ENCODE results near the gene TNFSF15.

TNFSF15 gene

GRCh38 chr9:114789006-114789405 is 16.8 kb downstream of the TNFSF15 start:
- TF ChIP-seq CTCF (IDR thresholded peaks at IDR 0.05; ENCODE audit: insufficient read depth, low read length, poor library complexity, severe bottlenecking) (no peak), EZH2phosphoT487 (conservative IDR thresholded peaks at IDR 0.05; ENCODE audit: low read length) (no peak)
- H3F3A ChIP-seq (ENCODE audit: insufficient read depth) = no peaks in the 10 kb centered on the region
- H4K20me1 ChIP-seq (ENCODE audit: low read depth, low read length) = no peaks in the 10 kb centered on the region

DNA sequence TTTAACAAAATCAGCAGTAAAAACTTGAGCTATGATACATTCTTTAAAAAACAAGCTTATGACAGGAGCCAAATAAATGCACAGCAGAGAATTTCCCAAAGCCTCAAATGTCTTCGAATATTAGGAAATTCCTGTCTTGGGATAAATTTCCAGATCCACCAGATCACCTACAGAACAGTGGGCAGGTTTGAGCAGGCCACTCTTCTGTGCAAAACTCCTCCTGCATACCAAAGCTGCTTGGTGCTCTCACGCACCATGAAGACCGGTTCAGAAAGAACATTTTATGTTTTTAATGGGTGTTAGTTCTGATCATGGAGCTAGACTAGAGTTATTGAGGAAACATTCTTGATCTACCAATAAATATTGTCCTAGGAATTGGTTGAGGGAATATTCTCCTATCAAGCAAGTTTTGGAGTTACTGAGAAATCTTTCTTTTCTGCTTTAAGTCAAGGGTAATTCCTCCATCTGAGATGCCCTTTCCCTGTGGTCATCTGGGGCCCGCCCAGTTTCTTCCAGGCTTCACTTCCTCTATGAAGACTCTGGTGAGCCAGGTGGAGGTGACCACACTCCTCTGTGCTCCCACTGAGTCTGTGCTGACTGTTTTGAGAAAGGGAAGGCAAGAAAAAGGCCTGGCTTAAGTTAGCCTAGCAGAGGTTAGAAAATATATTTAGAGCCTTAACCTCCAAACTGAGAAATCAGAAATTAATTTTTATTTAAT is 17.9 kb downstream of the TNFSF15 start:
- no peak overlapping the region for H3K9ac ChIP-seq (ENCODE audit: low read length)
- no peaks in the 10 kb centered on the region for H4K20me1 ChIP-seq (ENCODE audit: low read depth, low read length)
- no peak overlapping the region for H3K4me3 ChIP-seq (ENCODE audit: insufficient read depth, low read length, poor library complexity, severe bottlenecking)
- no peaks in the 10 kb centered on the region for H3K27me3 ChIP-seq (ENCODE audit: low read length)
- H3K9me3 ChIP-seq (ENCODE audit: insufficient read depth, low read length) = no peaks in the 10 kb centered on the region
- H3K36me3 ChIP-seq (ENCODE audit: low read length) = no peaks in the 10 kb centered on the region
- no peak overlapping the region for H2AFZ ChIP-seq (ENCODE audit: low read depth, low read length, severe bottlenecking)
- no peak overlapping the region for H3K27ac ChIP-seq (ENCODE audit: low read depth, low read length)
- H3K9me2 ChIP-seq (replicated peaks; ENCODE audit: insufficient read depth, low read length) = no peaks in the 10 kb centered on the region
- H3K4me2 ChIP-seq (ENCODE audit: low read depth, low read length, poor library complexity, severe bottlenecking) = no peak overlapping the region
- no peak for TF ChIP-seq CTCF (IDR thresholded peaks at IDR 0.05; ENCODE audit: insufficient read depth, low read length, poor library complexity, severe bottlenecking)
- TF ChIP-seq EZH2phosphoT487 (conservative IDR thresholded peaks at IDR 0.05; ENCODE audit: low read length) = no peak
- no peaks in the 10 kb centered on the region for H3F3A ChIP-seq (ENCODE audit: insufficient read depth)
- no peaks in the 10 kb centered on the region for H3K79me2 ChIP-seq (ENCODE audit: insufficient read depth, low read length)

More at GRCh38 chr9:114789006-114789405, 16.8 kb downstream of the TNFSF15 start:
- no peaks in the 10 kb centered on the region for H3K79me2 ChIP-seq (ENCODE audit: insufficient read depth, low read length)
- no peaks in the 10 kb centered on the region for H3K9me3 ChIP-seq (ENCODE audit: insufficient read depth, low read length)
- no peaks in the 10 kb centered on the region for H3K9me2 ChIP-seq (replicated peaks; ENCODE audit: insufficient read depth, low read length)
- no peak overlapping the region for H3K4me3 ChIP-seq (ENCODE audit: insufficient read depth, low read length, poor library complexity, severe bottlenecking)
- H3K27me3 ChIP-seq (ENCODE audit: low read length) = no peaks in the 10 kb centered on the region
- no peak overlapping the region for H3K9ac ChIP-seq (ENCODE audit: low read length)
- H3K36me3 ChIP-seq (ENCODE audit: low read length) = no peaks in the 10 kb centered on the region
- H3K4me2 ChIP-seq (ENCODE audit: low read depth, low read length, poor library complexity, severe bottlenecking) = no peak overlapping the region
- H2AFZ ChIP-seq (ENCODE audit: low read depth, low read length, severe bottlenecking) = no peak overlapping the region
- no peak overlapping the region for H3K27ac ChIP-seq (ENCODE audit: low read depth, low read length)

- Histone ChIP-seq H3K9me3 (ENCODE audit: insufficient read depth, low read length) (no peaks in the 10 kb centered on the region), H3F3A (ENCODE audit: insufficient read depth) (no peaks in the 10 kb centered on the region), H3K27me3 (ENCODE audit: low read length) (no peaks in the 10 kb centered on the region), H3K9ac (ENCODE audit: low read length) (no peak overlapping the region), H3K36me3 (ENCODE audit: low read length) (no peaks in the 10 kb centered on the region), H3K79me2 (ENCODE audit: insufficient read depth, low read length) (no peaks in the 10 kb centered on the region), H3K27ac (ENCODE audit: low read depth, low read length) (no peak overlapping the region), H2AFZ (ENCODE audit: low read depth, low read length, severe bottlenecking) (no peak overlapping the region), H4K20me1 (ENCODE audit: low read depth, low read length) (no peaks in the 10 kb centered on the region), H3K4me2 (ENCODE audit: low read depth, low read length, poor library complexity, severe bottlenecking) (no peak overlapping the region), H3K9me2 (replicated peaks; ENCODE audit: insufficient read depth, low read length) (no peaks in the 10 kb centered on the region), H3K4me3 (ENCODE audit: insufficient read depth, low read length, poor library complexity, severe bottlenecking) (no peak overlapping the region)
- TF ChIP-seq CTCF (IDR thresholded peaks at IDR 0.05; ENCODE audit: insufficient read depth, low read length, poor library complexity, severe bottlenecking) (no peak), EZH2phosphoT487 (conservative IDR thresholded peaks at IDR 0.05; ENCODE audit: low read length) (no peak)
Measured at GRCh38 chr9:114787214-114787613, 18.6 kb downstream of the TNFSF15 start.
